HCT116 (cell line): ENCODE measurements around the gene TAS2R41.

ENCODE experiments used
- CEBPB ChIP-seq: IDR thresholded peaks from 2 replicates; pipeline ENCODE4 v1.6.1; 2012; ENCODE audit warnings: low read depth
- CTCF ChIP-seq, 3 experiments: fragments of 200-600 bp in 1 of 3; sonication (generic) in 1 of 3; IDR thresholded peaks in 2 of 3; conservative IDR thresholded peaks in 1 of 3; 2 replicates each; pipeline ENCODE4 v1.5.1; 2012 to 2017; ENCODE audit warnings: low read depth in 2 of 3, low read length in 2 of 3, antibody characterized with exemption in 1 of 3, borderline replicate concordance in 1 of 3, control low read depth in 1 of 3, mild to moderate bottlenecking in 1 of 3, mixed read lengths in 1 of 3, mixed run types in 1 of 3, moderate library complexity in 1 of 3; ENCODE audit not compliant: insufficient read depth in 1 of 3
- EZH2 ChIP-seq: fragments of 200-600 bp; sonication (generic); IDR thresholded peaks from 2 replicates; pipeline ENCODE4 v1.6.1; 2017; ENCODE audit warnings: antibody characterized with exemption, mixed run types
- SP1 ChIP-seq: IDR thresholded peaks from 2 replicates; pipeline ENCODE4 v1.6.1; 2012; ENCODE audit warnings: low read depth
- YY1 ChIP-seq: IDR thresholded peaks from 2 replicates; pipeline ENCODE4 v1.6.1; 2011; ENCODE audit warnings: low read length, low read depth, moderate library complexity, mild to moderate bottlenecking; ENCODE audit not compliant: insufficient replicate concordance; ENCODE audit errors: extremely low read depth
- TF ChIP-seq, protein P1 (sequence below): IDR thresholded peaks from 2 replicates; pipeline ENCODE4 v1.6.1; 2012; ENCODE audit warnings: low read depth

DNA sequence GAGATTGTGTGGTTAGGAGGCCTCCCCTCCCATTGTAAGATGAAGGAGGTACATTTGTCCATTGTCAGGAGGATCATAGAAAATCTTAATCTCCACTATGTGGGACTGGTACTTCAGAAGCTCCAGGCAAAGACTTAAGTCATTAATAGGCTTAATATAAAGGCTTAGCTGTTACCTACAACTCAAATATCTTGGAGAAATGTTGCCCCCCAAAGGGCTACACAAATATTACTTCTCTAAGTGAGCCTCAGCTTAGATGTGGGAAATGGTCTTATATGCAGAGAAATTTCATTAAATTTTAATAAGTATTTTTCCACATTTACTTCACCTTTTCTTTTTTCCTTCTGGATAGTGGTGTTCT is 27.2 kb downstream of the TAS2R41 start:
- no peak for TF ChIP-seq EZH2
- no peak for TF ChIP-seq YY1
- peak in 2 of 3 experiments; percentile 9 to 11; a peak in 1 of 6 replicates for TF ChIP-seq CTCF (IDR thresholded peaks at IDR 0.05 in 2 of 3, conservative IDR thresholded peaks at IDR 0.05 in 1 of 3; ENCODE audit: borderline replicate concordance in 1 of 3, insufficient read depth in 1 of 3, low read depth in 2 of 3, low read length in 2 of 3)
- no peak for TF ChIP-seq SP1
- no peak for TF ChIP-seq CEBPB
- TF ChIP-seq, protein P1, sequence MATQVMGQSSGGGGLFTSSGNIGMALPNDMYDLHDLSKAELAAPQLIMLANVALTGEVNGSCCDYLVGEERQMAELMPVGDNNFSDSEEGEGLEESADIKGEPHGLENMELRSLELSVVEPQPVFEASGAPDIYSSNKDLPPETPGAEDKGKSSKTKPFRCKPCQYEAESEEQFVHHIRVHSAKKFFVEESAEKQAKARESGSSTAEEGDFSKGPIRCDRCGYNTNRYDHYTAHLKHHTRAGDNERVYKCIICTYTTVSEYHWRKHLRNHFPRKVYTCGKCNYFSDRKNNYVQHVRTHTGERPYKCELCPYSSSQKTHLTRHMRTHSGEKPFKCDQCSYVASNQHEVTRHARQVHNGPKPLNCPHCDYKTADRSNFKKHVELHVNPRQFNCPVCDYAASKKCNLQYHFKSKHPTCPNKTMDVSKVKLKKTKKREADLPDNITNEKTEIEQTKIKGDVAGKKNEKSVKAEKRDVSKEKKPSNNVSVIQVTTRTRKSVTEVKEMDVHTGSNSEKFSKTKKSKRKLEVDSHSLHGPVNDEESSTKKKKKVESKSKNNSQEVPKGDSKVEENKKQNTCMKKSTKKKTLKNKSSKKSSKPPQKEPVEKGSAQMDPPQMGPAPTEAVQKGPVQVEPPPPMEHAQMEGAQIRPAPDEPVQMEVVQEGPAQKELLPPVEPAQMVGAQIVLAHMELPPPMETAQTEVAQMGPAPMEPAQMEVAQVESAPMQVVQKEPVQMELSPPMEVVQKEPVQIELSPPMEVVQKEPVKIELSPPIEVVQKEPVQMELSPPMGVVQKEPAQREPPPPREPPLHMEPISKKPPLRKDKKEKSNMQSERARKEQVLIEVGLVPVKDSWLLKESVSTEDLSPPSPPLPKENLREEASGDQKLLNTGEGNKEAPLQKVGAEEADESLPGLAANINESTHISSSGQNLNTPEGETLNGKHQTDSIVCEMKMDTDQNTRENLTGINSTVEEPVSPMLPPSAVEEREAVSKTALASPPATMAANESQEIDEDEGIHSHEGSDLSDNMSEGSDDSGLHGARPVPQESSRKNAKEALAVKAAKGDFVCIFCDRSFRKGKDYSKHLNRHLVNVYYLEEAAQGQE, result no peak
